Subcutaneous abdominal adipose tissue (tissue), 5 donors: ENCODE measurements around the gene PRR7.
A peak's percentile ranks its signal among the peaks of the same experiment; 100 is the strongest.

Experiments
- H3K27ac ChIP-seq: one replicate; pipeline ENCODE4 v1.7.0; 2013; ENCODE audit warnings: low read depth, mild to moderate bottlenecking, inconsistent platforms, low read length, moderate library complexity
- H3K27me3 ChIP-seq, 5 donors: one replicate each; pipeline ENCODE4 v1.7.0; 2013; ENCODE audit warnings: low read length in 5 of 5, inconsistent platforms in 1 of 5; ENCODE audit not compliant: control insufficient read depth in 5 of 5, insufficient read depth in 4 of 5
- H3K36me3 ChIP-seq, 5 donors: one replicate each; pipeline ENCODE4 v1.7.0; 2013; ENCODE audit warnings: low read length in 5 of 5; ENCODE audit not compliant: control insufficient read depth in 5 of 5, insufficient read depth in 5 of 5
- H3K4me1 ChIP-seq, 5 donors: one replicate each; pipeline ENCODE4 v1.7.0; 2013; ENCODE audit warnings: low read length in 5 of 5, mild to moderate bottlenecking in 3 of 5, moderate library complexity in 1 of 5; ENCODE audit not compliant: control insufficient read depth in 5 of 5, insufficient read depth in 5 of 5
- H3K4me3 ChIP-seq, 5 donors: one replicate each; pipeline ENCODE4 v1.7.0; 2013; ENCODE audit warnings: low read length in 5 of 5, low read depth in 1 of 5
- H3K9ac ChIP-seq, 5 donors: one replicate each; pipeline ENCODE4 v1.7.0; 2013; ENCODE audit warnings: low read length in 5 of 5, mild to moderate bottlenecking in 4 of 5, moderate library complexity in 3 of 5
- H3K9me3 ChIP-seq, 5 donors: one replicate each; pipeline ENCODE4 v1.7.0; 2013; ENCODE audit warnings: low read length in 5 of 5; ENCODE audit not compliant: control insufficient read depth in 5 of 5
- donor health status: healthy.
- donor health status: healthy.
- donor health status: healthy.
- donor health status: healthy.
- donor health status: healthy.

The PRR7 gene

DNA sequence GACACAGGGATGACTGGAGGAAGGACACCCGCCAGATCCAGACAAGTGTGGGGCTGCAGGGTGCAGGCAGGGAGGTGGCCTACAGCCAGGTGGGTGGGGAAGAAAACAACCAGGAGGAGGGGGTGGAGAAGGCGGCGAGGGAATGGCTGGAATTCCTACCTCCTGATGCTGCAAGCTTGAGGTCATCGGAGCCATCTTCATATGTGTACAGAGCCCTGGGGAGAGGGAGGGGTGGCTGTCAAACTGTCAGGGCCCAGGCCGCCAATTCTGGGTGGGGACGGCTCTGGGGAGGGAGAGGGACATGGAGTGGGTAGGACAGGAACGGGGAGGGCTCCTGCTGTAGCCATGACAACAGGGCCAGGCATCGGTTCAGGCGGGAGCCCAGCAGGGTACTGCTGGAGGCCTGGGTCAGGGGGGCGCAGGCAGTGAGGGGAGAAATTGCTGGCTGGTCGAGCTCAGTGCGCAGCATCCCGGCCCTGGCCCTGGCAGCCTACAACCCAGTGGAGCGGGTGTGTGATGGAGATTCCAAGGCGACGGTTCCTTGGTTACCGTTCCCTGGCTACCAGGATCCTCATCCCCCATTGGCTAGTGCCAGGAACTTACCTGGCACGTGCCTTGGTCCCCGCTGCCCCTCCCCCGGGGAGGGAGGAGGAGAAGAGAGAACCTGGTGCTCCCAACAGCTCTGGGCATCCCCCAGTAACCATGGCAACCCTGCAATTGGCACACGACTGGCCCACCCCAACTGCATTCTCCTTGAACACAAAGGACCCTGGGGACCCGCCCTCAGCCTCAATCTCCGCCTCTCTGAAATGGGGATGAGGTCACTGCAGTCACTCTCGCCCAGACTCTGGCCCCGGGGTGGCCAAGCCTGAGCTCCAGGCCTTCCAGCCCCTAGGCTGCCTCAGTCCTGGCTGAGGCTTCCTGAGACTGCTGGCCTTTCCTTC lies 22.3 kb downstream of the PRR7 start:
- Histone ChIP-seq H3K4me3 (peak overlapping the region in 1 of 5 donors; percentile 24), H3K27ac (peak overlapping the region; percentile 37)

DNA sequence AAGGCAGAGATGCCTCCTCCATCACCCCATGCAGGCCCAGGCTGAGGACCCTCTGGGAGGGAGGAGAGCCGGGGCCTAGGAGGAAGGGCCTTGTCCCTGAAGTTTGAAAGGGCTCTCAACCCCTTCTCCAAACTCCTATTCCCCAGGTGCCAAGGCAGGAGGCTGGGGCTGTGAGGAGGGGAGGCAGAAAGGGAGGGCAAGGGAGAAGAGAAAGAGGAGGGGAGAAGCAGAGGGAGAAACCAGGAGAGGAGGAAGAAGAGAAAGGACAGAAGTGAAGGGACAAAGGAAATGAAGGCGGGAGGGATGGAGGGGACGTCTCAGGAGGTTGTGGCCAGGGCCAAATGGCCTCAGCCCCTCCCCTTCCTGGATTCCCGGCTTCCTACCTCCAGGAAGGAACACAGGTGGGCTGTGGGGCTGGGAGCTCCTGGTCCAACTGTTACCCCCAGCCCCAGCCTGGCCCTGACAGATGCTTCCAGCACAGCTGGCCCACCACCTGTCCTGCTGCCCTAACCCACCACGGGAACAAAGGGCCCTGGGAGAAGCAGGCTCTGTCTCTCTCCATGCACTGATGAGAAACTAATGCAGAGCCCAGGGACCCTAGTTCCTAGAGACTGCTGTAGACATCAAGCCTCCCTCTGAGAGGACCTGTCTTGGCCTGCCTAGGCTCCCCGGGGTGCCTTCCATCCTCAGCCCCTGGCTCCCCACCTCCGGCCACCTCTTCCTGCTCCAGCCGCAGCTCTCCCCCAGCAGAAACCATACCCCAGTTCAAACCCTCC lies 23.3 kb downstream of the PRR7 start:
- Histone ChIP-seq H3K27me3 (no peaks in the 10 kb centered on the region), H3K4me3 (peak overlapping the region in 3 of 5 donors; percentile 6 to 24 (median 16)), H3K9me3 (peaks cover 0 to 2% (median 0%) of the 10 kb centered on the region in 5 donors), H3K36me3 (peaks cover 0 to 33% (median 30%) of the 10 kb centered on the region in 5 donors), H3K9ac (peak overlapping the region in 2 of 5 donors; percentile 42 to 46), H3K4me1 (peaks cover 2 to 46% (median 43%) of the 10 kb centered on the region in 5 donors), H3K27ac (peak overlapping the region; percentile 37)

More for the DNA sequence above, 22.3 kb downstream of the PRR7 start:
- H3K36me3 ChIP-seq, result peaks cover 0 to 33% (median 30%) of the 10 kb centered on the region in 5 donors
- H3K9me3 ChIP-seq, result peaks cover 0 to 2% (median 0%) of the 10 kb centered on the region in 5 donors
- peak overlapping the region in 1 of 5 donors; percentile 46 for H3K9ac ChIP-seq
- H3K4me1 ChIP-seq, result peaks cover 2 to 43% (median 40%) of the 10 kb centered on the region in 5 donors
- no peaks in the 10 kb centered on the region for H3K27me3 ChIP-seq

DNA sequence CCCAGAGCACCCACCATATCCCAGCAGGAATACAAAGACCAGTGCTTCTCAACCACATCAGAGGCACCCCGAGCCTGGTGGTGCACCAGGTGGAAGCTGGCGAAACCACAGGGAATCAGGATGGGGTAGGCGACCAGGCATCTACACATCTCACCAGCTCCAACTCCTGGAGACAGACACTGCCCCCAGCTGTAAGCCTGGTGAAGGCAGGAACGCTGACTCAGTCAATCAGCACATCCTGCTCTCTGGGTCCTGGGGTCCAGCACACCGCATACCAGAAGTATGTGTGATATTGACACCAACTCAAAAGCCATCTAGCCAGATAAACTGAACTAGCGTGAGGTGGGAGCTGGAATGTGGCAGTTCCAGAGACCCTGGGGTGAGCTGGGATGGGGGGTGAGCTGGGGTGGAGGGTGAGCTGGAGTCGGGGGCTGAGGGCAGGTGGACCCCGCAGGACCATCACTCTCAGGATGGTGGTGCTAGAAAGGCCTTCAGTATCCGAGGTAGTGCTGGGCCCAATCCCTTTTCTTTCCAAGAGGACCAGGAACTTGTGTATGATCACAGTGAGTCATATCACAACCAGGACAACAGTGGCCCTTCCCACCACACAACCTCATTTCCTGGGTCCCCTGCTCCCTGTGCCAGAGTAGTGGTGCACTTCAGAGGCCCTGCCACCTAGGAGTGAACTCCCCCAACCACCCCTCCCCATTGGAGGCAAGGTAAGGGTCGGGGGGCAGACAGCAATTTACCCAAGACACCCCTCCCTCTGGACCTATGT lies 24.3 kb downstream of the PRR7 start:
- Histone ChIP-seq H3K9ac (peak overlapping the region in 2 of 5 donors; percentile 38 to 47), H3K27ac (peak overlapping the region; percentile 57), H3K27me3 (no peaks in the 10 kb centered on the region), H3K9me3 (no peaks in the 10 kb centered on the region), H3K4me1 (peaks cover 2 to 46% (median 43%) of the 10 kb centered on the region in 5 donors), H3K4me3 (peak overlapping the region in 4 of 5 donors; percentile 17 to 68 (median 58)), H3K36me3 (peaks cover 0 to 25% (median 23%) of the 10 kb centered on the region in 5 donors)

DNA sequence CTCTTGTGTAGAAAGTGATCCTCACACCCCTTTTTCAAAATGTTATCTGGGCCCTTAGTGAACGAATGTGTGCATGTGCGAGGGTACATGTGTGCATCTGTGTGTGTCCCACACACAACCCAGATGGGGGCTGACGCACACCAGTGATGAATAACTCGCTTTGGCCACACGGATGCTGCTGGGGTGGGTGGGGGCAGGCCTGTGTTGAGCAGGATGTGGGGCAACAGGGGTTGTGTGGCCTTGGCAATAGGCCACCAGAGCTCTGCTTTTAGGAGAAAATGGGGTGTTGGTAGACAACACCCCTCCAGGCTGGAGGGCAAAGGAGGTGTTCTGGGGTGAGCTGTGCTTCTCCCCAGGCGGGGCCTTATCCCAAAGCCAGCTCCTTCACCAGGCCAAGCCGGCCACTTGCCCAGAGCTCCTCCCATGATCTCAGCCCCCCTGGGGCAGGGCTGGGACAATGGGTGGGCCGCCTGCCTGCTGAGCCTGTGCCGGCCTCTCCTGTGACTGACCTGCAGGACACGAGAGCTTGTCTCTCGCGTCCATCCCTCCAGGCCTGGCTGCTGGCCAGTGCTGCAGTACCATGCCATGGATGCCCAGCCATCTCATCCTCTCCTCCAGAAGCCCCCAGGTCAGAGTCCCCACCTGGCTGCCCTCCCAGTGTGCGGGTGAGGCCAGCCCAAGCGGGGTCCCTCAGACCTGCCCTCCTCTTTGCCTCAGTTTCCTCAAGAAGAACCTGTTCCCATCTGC lies 25.2 kb downstream of the PRR7 start:
- no peaks in the 10 kb centered on the region for H3K9me3 ChIP-seq
- peak overlapping the region; percentile 57 for H3K27ac ChIP-seq
- H3K4me3 ChIP-seq, result peak overlapping the region; percentile 29 to 68 (median 67)
- peak overlapping the region in 4 of 5 donors; percentile 25 to 72 (median 50) for H3K9ac ChIP-seq
- peaks cover 2 to 46% (median 43%) of the 10 kb centered on the region in 5 donors for H3K4me1 ChIP-seq
- no peaks in the 10 kb centered on the region for H3K27me3 ChIP-seq
- H3K36me3 ChIP-seq, result peaks cover 0 to 17% (median 15%) of the 10 kb centered on the region in 5 donors

- Histone ChIP-seq H3K36me3 (peaks cover 0 to 8% (median 6%) of the 10 kb centered on the region in 5 donors), H3K9me3 (no peaks in the 10 kb centered on the region), H3K27ac (peak overlapping the region; percentile 41), H3K9ac (peak overlapping the region in 4 of 5 donors; percentile 25 to 72 (median 50)), H3K4me3 (peak overlapping the region; percentile 29 to 68 (median 67)), H3K27me3 (no peaks in the 10 kb centered on the region), H3K4me1 (peaks cover 2 to 50% (median 47%) of the 10 kb centered on the region in 5 donors)
Observed at GRCh38 chr5:177472460-177473442, 26.1 kb downstream of the PRR7 start.

DNA sequence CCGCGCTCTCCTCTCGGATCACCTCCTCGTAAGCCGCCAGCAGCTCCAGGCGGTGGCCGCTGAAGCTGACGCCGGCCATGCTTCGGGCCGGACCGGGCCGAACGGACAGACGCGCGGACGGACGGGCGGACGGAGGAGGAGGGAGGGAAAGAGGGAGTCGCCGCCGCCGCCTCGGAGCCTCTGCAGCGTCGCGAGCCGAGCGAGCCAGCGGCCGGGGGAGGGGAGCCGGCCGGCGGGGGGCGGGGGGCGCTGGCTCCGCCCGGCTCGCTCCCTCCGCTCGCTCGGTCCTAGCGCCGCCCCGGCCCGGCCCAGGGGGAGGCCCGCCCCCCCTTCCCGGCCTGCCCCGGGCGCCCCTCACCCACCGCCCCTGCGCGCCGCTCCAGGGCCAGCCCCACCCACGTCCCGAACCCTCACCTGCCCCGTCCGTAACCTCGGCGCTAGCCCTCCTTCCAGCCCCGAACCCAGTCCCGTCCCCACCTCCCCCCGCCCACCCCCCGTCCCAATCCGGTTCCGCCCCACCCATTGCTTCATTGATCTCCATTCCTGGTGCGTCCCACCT lies 26.9 kb downstream of the PRR7 start, which contains the start of gene DBN1:
TSS of gene DBN1 (minus strand) at position 192 of the 559 bp plus-strand sequence. CDS start at position 79, 113 bp downstream.
- Histone ChIP-seq H3K9me3 (no peaks in the 10 kb centered on the region), H3K4me1 (peaks cover 2 to 56% (median 47%) of the 10 kb centered on the region in 5 donors), H3K27me3 (no peaks in the 10 kb centered on the region), H3K4me3 (peak within 1 kb of the TSS; percentile 29 to 68 (median 67)), H3K9ac (peak within 1 kb of the TSS in 4 of 5 donors; percentile 25 to 72 (median 50)), H3K27ac (peak within 1 kb of the TSS; percentile 41), H3K36me3 (peaks cover 0 to 5% (median 0%) of the 10 kb centered on the region in 5 donors)

GRCh38 chr5:177474002-177474476 lies 27.4 kb downstream of the PRR7 start:
- Histone ChIP-seq H3K9me3 (no peaks in the 10 kb centered on the region), H3K36me3 (peaks cover 0 to 4% (median 0%) of the 10 kb centered on the region in 5 donors), H3K9ac (no peak overlapping the region), H3K4me1 (peaks cover 4 to 59% (median 49%) of the 10 kb centered on the region in 5 donors), H3K27me3 (no peaks in the 10 kb centered on the region), H3K4me3 (no peak overlapping the region), H3K27ac (no peak overlapping the region)
